Spleen (tissue), 11 donors: Measurements from ENCODE around the gene SPDYE2B. TPM values are rescaled to one million over a fixed set of nuclear protein-coding genes. Genes with fewer than 3 reads are reported as not detected.
"Not testable (repeated sequence)": the region's sequence is repeated elsewhere in the genome, so short reads cannot be mapped to it uniquely, and the experiment has no call there.

Experiments
- DNase-seq: peaks from one replicate; pipeline ENCODE4 v3.0.0-alpha.2; 2020
- H3K27ac ChIP-seq, 8 donors: fragments of 200-600 bp; sonication (generic) in 7 of 8; 1 replicate in 4 of 8; 2 replicates in 4 of 8; pipeline versions ENCODE4 v1.5.0 to v1.8.0; 2016 to 2021; ENCODE audit warnings: inconsistent platforms in 4 of 8, mild to moderate bottlenecking in 4 of 8, moderate library complexity in 1 of 8
- H3K27me3 ChIP-seq, 7 donors: fragments of 200-600 bp; sonication (generic) in 6 of 7; replicated peaks in 1 of 7; 1 replicate in 4 of 7; 2 replicates in 3 of 7; pipeline versions ENCODE4 v1.5.0 to v1.8.0; 2016 to 2021; ENCODE audit warnings: inconsistent platforms in 3 of 7, mild to moderate bottlenecking in 1 of 7
- H3K36me3 ChIP-seq, 6 donors: fragments of 200-600 bp; sonication (generic) in 5 of 6; 1 replicate in 4 of 6; 2 replicates in 2 of 6; pipeline versions ENCODE4 v1.5.0 to v1.8.0; 2016 to 2021; ENCODE audit warnings: inconsistent platforms in 2 of 6
- H3K4me1 ChIP-seq, 6 donors: fragments of 200-600 bp; sonication (generic) in 5 of 6; 1 replicate in 3 of 6; 2 replicates in 3 of 6; pipeline versions ENCODE4 v1.5.0 to v1.8.0; 2016 to 2021; ENCODE audit warnings: inconsistent platforms in 3 of 6
- H3K4me3 ChIP-seq, 8 donors: fragments of 200-600 bp; sonication (generic) in 7 of 8; 1 replicate in 4 of 8; 2 replicates in 4 of 8; pipeline versions ENCODE4 v1.5.0 to v1.8.0; 2016 to 2021; ENCODE audit warnings: inconsistent platforms in 4 of 8, mild to moderate bottlenecking in 4 of 8, moderate library complexity in 2 of 8
- H3K9me3 ChIP-seq, 8 donors: fragments of 200-600 bp; sonication (generic) in 7 of 8; 1 replicate in 4 of 8; 2 replicates in 4 of 8; pipeline versions ENCODE4 v1.5.0 to v1.8.0; 2016 to 2021; ENCODE audit warnings: inconsistent platforms in 4 of 8
- POLR2AphosphoS5 ChIP-seq, 3 donors: sonication (generic); formaldehyde crosslinking; IDR thresholded peaks; one replicate each; pipeline ENCODE4 v1.5.1; 2017; ENCODE audit warnings: antibody characterized with exemption in 3 of 3
- WGBS, 5 donors: extraction: QIAGEN DNeasy Blood & Tissue Kit in 3 of 5; methylation state at CpG; one replicate each; pipeline versions ENCODE4 v1.1.5 to v1.1.7; 2013 to 2018; 5-methylcytosine and 5-hydroxymethylcytosine counted together
- intact Hi-C: fragments of 100-400 bp; cut with DNase I; formaldehyde crosslinking; loops from one replicate; pipeline ENCODE4 v1.15.0; 2023; ENCODE audit warnings: low total_unique reads
- polyA plus RNA-seq, 3 donors: library from polyadenylated mRNA; stranded (reverse); fragments of 200-250 nt; gene quantifications; one replicate each; pipeline ENCODE4 v1.2.1, GENCODE V29; 2013
- total RNA-seq, 7 donors: library from RNA; depleted of rRNA in 3 of 7; stranded (reverse); fragments of >200 nt in 3 of 7; fragmentation: NEBNext Ultra II Directional in 4 of 7; extraction: Animal tissue kit (Norgen Biotek cat#: 25700) in 4 of 7; gene quantifications; one replicate each; pipeline versions ENCODE4 v1.1.0 to v1.2.1, GENCODE V29; 2016 to 2021
- donor health status: healthy with polysubstance abuse.
- donor health status: DM: no; HTN: no; CAD: no; lungs with moderate emphysema.
- donor health status: DM: no; HTN: no; CAD: no.
- donor health status: Bipolar disorder and iron deficiency.
- donor health status: healthy.
- donor health status: DM: no; HTN: no; CAD: no.
- donor health status: DM: yes; HTN: yes; CAD: no.

SPDYE2B gene
- total and polyA plus RNA-seq, 10 donors = not detected

GRCh38 chr7:102682560-102682959 lies 32.4 kb downstream of the SPDYE2B start:
- H3K36me3 ChIP-seq, DNase-seq, intact Hi-C loops, H3K4me1 ChIP-seq, H3K27ac ChIP-seq, H3K27me3 ChIP-seq, H3K4me3 ChIP-seq, H3K9me3 ChIP-seq: not testable (repeated sequence)
- WGBS, 5 donors = no CpG with 5 or more reads among the region's 5 CpGs

- H3K27me3 ChIP-seq, H3K4me1 ChIP-seq, intact Hi-C loops, H3K4me3 ChIP-seq, H3K36me3 ChIP-seq, H3K9me3 ChIP-seq, DNase-seq, H3K27ac ChIP-seq: not testable (repeated sequence)
- no CpG with 5 or more reads among the region's 37 CpGs for WGBS, 5 donors
Measured at GRCh38 chr7:102688299-102689036, 38.3 kb downstream of the SPDYE2B start.

GRCh38 chr7:102689436-102690282 lies 39.5 kb downstream of the SPDYE2B start:
- H3K9me3 ChIP-seq, intact Hi-C loops, H3K27me3 ChIP-seq, H3K36me3 ChIP-seq, H3K4me1 ChIP-seq: not testable (repeated sequence)
- peak in 1 of 3 donors; percentile 55 for TF ChIP-seq POLR2AphosphoS5 (IDR thresholded peaks at IDR 0.05)
- WGBS, 5 donors = 0 to 26% (median 22%) methylated on average over 5 to 15 of the region's 74 CpGs; no CpG with 5 or more reads in 1 of the 5 donors
- peak; percentile 82 for DNase-seq
- Histone ChIP-seq H3K4me3 (peak overlapping the region in 5 of 8 donors; percentile 5 to 55 (median 41)), H3K27ac (peak overlapping the region in 3 of 8 donors; percentile 52 to 75 (median 58))

GRCh38 chr7:102690602-102691001 lies 40.5 kb downstream of the SPDYE2B start:
- H3K4me1 ChIP-seq, H3K27ac ChIP-seq, intact Hi-C loops, H3K27me3 ChIP-seq, H3K9me3 ChIP-seq, H3K36me3 ChIP-seq, H3K4me3 ChIP-seq: not testable (repeated sequence)
- DNase-seq = peak; percentile 74
- 88 to 96% (median 94%) methylated on average over 4 of the region's 6 CpGs; no CpG with 5 or more reads in 1 of the 5 donors for WGBS, 5 donors

- WGBS, 5 donors = 80 to 93% (median 89%) methylated on average over 2 of the region's 2 CpGs
- intact Hi-C loops, H3K27me3 ChIP-seq, H3K4me1 ChIP-seq, H3K27ac ChIP-seq, H3K4me3 ChIP-seq, H3K36me3 ChIP-seq, DNase-seq, H3K9me3 ChIP-seq: not testable (repeated sequence)
Measured at GRCh38 chr7:102694008-102694407, 43.9 kb downstream of the SPDYE2B start.

- H3K27ac ChIP-seq = peak overlapping the region in 1 of 8 donors; percentile 30
- H3K4me3 ChIP-seq, H3K36me3 ChIP-seq, DNase-seq, H3K27me3 ChIP-seq, H3K4me1 ChIP-seq, intact Hi-C loops, H3K9me3 ChIP-seq: not testable (repeated sequence)
- 23 to 61% (median 52%) methylated on average over 1 to 3 of the region's 3 CpGs for WGBS, 5 donors
Measured at GRCh38 chr7:102695033-102695552, 45.0 kb downstream of the SPDYE2B start.

- H3K4me3 ChIP-seq, intact Hi-C loops, H3K36me3 ChIP-seq, H3K27me3 ChIP-seq, H3K4me1 ChIP-seq, DNase-seq, H3K9me3 ChIP-seq: not testable (repeated sequence)
- 50 to 86% (median 70%) methylated on average over 1 of the region's 2 CpGs for WGBS, 5 donors
- H3K27ac ChIP-seq = peak overlapping the region in 1 of 8 donors; percentile 40
Measured at GRCh38 chr7:102696009-102696408, 45.9 kb downstream of the SPDYE2B start.

GRCh38 chr7:102697642-102698512 lies 47.8 kb downstream of the SPDYE2B start:
- H3K4me1 ChIP-seq, H3K9me3 ChIP-seq, H3K27ac ChIP-seq, H3K27me3 ChIP-seq, H3K4me3 ChIP-seq, intact Hi-C loops, DNase-seq, H3K36me3 ChIP-seq: not testable (repeated sequence)
- WGBS, 5 donors = 75 to 93% (median 81%) methylated on average over 4 to 5 of the region's 5 CpGs

- H3K27ac ChIP-seq, H3K27me3 ChIP-seq, H3K36me3 ChIP-seq, intact Hi-C loops, DNase-seq, H3K4me3 ChIP-seq, H3K9me3 ChIP-seq, H3K4me1 ChIP-seq: not testable (repeated sequence)
- 74 to 82% (median 75%) methylated on average over 9 of the region's 9 CpGs for WGBS, 5 donors
Measured at GRCh38 chr7:102698962-102699750, 49.0 kb downstream of the SPDYE2B start.
